ENCODE data around the gene TGIF2. TPM values are rescaled to one million over a fixed set of nuclear protein-coding genes. Genes with fewer than 3 reads are reported as not detected.

The TGIF2 gene
- total and polyA plus RNA-seq, 9 of the 15 experiments (the other 6 are each of a cell fraction or from before 2014, with no cell fraction given), result 6.8 to 27.8 (median 15.7) TPM

- TF ChIP-seq SFPQ (IDR thresholded peaks at IDR 0.05; ENCODE audit: low read depth, low read length) (no peak), ETV1 (tag; conservative IDR thresholded peaks at IDR 0.05; ENCODE audit: low read depth) (peak; percentile 76), ZKSCAN3 (CRISPR knock-in tag; IDR thresholded peaks at IDR 0.05) (no peak), MTA1 (IDR thresholded peaks at IDR 0.05; ENCODE audit: borderline replicate concordance) (peak; percentile 82; the same call in 1 of the 2 replicates), NFIC (IDR thresholded peaks at IDR 0.05) (peak; percentile 72), BRF1 (IDR thresholded peaks at IDR 0.05; ENCODE audit: borderline replicate concordance, extremely low read depth, insufficient read length) (no peak), FOSL1 (tag; conservative IDR thresholded peaks at IDR 0.05) (peak; percentile 67), CHCHD3 (CRISPR knock-in tag; IDR thresholded peaks at IDR 0.05) (no peak), AFF4 (CRISPR knock-in tag; IDR thresholded peaks at IDR 0.05) (peak; percentile 81; the same call in 1 of the 2 replicates), ZNF318 (IDR thresholded peaks at IDR 0.05; ENCODE audit: borderline replicate concordance in 1 of 2, low read depth in 1 of 2) (no peak), ZNF384 (IDR thresholded peaks at IDR 0.05; ENCODE audit: low read depth, low read length) (peak; percentile 55; the same call in 1 of the 2 replicates), POU5F1 (IDR thresholded peaks at IDR 0.05; ENCODE audit: borderline replicate concordance, low read depth, low read length, partially characterized antibody) (peak; percentile 87), L3MBTL2 (IDR thresholded peaks at IDR 0.05) (peak; percentile 89)
Observed at GRCh38 chr20:36605399-36606157, 32.2 kb downstream of the TGIF2 start, which contains the start of gene RAB5IF (continued).

All from K562 (cell line).